ENCODE measurements around the gene PHLDA2. TPM values are rescaled to one million over a fixed set of nuclear protein-coding genes. Genes with fewer than 3 reads are reported as not detected.

PHLDA2 gene
- total RNA-seq, 1 experiment from 2014 or later: 309 TPM

DNA sequence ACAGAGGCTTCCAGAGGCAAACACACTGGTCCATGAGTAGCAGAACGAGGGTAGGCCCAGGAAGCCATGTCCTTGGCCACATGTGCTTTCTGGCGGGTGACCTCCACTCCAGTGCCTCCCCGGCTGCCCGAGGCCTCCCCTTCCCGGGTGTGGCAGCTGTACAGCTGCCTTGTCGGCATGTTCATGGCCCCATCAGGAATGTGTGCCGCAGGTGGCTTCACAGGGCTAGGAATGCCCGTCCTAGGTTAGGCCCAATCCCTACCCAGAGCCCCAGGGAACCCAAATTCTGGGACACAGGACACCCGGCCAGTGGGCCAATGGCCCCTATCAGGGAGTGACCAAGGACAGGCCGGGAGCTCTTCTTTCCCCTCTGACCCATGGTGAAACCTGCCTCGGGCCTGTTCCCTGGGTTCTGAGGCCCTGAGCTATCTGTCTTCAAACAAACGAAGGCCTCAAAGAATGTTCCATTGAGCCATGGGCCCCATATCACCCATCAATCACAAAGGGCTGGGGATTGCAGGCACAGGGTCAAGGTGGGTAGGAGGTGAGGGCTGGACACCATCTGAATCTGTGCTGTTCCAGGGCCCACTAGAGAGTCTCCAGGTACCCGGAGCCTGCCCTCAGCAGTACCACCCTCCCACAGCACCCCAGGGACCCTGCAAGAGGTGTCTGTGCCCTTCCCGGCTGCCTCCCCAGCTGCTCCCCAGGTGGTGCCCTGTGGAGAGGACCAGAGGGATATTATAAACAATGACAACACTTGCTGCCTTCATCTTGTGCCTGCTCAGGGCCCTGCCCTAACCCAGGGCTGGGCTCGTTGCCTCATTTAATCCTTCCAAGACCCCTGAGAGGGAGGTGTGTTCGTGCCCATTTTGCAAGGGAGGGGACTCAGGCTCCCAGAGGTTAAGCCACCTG, 39.6 kb downstream of the PHLDA2 start:
- POLR2A ChIA-PET: interaction anchor here (0.7 to 5.0 kb wide), 5 partner anchors 26 to 356 kb away, joined by 3 to 50 read pairs (median 20); partner anchors contain the start of genes KCNQ1OT1 and PHLDA2

More for the DNA sequence above, 39.6 kb downstream of the PHLDA2 start:
- Histone ChIP-seq H2AFZ (ENCODE audit: low read depth, low read length, poor library complexity, severe bottlenecking) (no peak overlapping the region), H3K27ac (ENCODE audit: low read depth, low read length) (peak overlapping the region; percentile 75; the same call in 1 of the 2 replicates), H3K79me2 (ENCODE audit: insufficient read depth, low read length) (no peaks in the 10 kb centered on the region), H3K27me3 (ENCODE audit: insufficient read depth, low read length) (no peaks in the 10 kb centered on the region), H3K9me2 (ENCODE audit: insufficient read depth) (no peaks in the 10 kb centered on the region), H3K4me3 (replicated peaks in 1 of 2; ENCODE audit: low read depth in 1 of 2, low read length in 2 of 2) (no peak overlapping the region), H3K9me3 (ENCODE audit: control insufficient read depth in 1 of 2, insufficient read depth in 1 of 2, low read depth in 1 of 2, low read length in 2 of 2) (no peaks in the 10 kb centered on the region), H3K4me1 (ENCODE audit: control insufficient read depth in 1 of 2, insufficient read depth in 2 of 2, low read length in 2 of 2) (peaks cover 31 to 60% of the 10 kb centered on the region in 2 experiments), H4K20me1 (ENCODE audit: insufficient read depth) (no peaks in the 10 kb centered on the region), H3K9ac (ENCODE audit: low read length) (peak overlapping the region; percentile 72), H3K4me2 (ENCODE audit: low read length) (peak overlapping the region; percentile 99), H3K36me3 (ENCODE audit: control insufficient read depth in 1 of 2, insufficient read depth in 2 of 2, low read length in 2 of 2) (no peaks in the 10 kb centered on the region)
- TF ChIP-seq, protein P1, sequence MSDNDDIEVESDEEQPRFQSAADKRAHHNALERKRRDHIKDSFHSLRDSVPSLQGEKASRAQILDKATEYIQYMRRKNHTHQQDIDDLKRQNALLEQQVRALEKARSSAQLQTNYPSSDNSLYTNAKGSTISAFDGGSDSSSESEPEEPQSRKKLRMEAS (IDR thresholded peaks at IDR 0.05): no peak
- TF ChIP-seq ZFX (IDR thresholded peaks at IDR 0.05): peak; percentile 24; the same call in 1 of the 2 replicates
- TF ChIP-seq, protein P2, sequence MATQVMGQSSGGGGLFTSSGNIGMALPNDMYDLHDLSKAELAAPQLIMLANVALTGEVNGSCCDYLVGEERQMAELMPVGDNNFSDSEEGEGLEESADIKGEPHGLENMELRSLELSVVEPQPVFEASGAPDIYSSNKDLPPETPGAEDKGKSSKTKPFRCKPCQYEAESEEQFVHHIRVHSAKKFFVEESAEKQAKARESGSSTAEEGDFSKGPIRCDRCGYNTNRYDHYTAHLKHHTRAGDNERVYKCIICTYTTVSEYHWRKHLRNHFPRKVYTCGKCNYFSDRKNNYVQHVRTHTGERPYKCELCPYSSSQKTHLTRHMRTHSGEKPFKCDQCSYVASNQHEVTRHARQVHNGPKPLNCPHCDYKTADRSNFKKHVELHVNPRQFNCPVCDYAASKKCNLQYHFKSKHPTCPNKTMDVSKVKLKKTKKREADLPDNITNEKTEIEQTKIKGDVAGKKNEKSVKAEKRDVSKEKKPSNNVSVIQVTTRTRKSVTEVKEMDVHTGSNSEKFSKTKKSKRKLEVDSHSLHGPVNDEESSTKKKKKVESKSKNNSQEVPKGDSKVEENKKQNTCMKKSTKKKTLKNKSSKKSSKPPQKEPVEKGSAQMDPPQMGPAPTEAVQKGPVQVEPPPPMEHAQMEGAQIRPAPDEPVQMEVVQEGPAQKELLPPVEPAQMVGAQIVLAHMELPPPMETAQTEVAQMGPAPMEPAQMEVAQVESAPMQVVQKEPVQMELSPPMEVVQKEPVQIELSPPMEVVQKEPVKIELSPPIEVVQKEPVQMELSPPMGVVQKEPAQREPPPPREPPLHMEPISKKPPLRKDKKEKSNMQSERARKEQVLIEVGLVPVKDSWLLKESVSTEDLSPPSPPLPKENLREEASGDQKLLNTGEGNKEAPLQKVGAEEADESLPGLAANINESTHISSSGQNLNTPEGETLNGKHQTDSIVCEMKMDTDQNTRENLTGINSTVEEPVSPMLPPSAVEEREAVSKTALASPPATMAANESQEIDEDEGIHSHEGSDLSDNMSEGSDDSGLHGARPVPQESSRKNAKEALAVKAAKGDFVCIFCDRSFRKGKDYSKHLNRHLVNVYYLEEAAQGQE (IDR thresholded peaks at IDR 0.05; ENCODE audit: low read depth): no peak
- no peak for TF ChIP-seq ELF1 (IDR thresholded peaks at IDR 0.05; ENCODE audit: borderline replicate concordance, low read depth)
- TF ChIP-seq SRF (IDR thresholded peaks at IDR 0.05; ENCODE audit: low read depth): no peak
- TF ChIP-seq SIN3A (IDR thresholded peaks at IDR 0.05; ENCODE audit: low read depth): no peak
- no peak for TF ChIP-seq POLR2AphosphoS5 (IDR thresholded peaks at IDR 0.05; ENCODE audit: low read depth, low read length)
- BruUV-seq (replicated peaks): no TSS peak
- RAD21 ChIA-PET (ENCODE audit: low non-redundant PET in 1 of 2, low total read pairs in 2 of 2, uncharacterized antibody in 2 of 2, unreplicated experiment in 2 of 2): interaction anchor here (1.5 to 6.4 kb wide), 3 partner anchors 40 to 356 kb away, joined by 4 to 85 read pairs (median 47); partner anchors contain the start of gene PHLDA2 (in 1 of the 2)
- DNase-seq (ENCODE audit: low read depth, low spot score) (no peak), ATAC-seq (no peak)
- CTCF ChIA-PET: interaction anchor here (1.0 to 13.7 kb wide), 5 partner anchors 13 to 357 kb away, joined by 3 to 337 read pairs (median 32); partner anchors contain the start of gene PHLDA2
- intact Hi-C loops (cut with micrococcal nuclease): loop anchor here (2.0 kb wide), 1 partner anchor 197 kb away; no protein-coding TSS in a partner anchor
